ENCODE results near the gene REPS1.
A peak's percentile ranks its signal among the peaks of the same experiment; 100 is the strongest.
"Not testable (repeated sequence)": the region's sequence is repeated elsewhere in the genome, so short reads cannot be mapped to it uniquely, and the experiment has no call there.

The REPS1 gene, protein sequence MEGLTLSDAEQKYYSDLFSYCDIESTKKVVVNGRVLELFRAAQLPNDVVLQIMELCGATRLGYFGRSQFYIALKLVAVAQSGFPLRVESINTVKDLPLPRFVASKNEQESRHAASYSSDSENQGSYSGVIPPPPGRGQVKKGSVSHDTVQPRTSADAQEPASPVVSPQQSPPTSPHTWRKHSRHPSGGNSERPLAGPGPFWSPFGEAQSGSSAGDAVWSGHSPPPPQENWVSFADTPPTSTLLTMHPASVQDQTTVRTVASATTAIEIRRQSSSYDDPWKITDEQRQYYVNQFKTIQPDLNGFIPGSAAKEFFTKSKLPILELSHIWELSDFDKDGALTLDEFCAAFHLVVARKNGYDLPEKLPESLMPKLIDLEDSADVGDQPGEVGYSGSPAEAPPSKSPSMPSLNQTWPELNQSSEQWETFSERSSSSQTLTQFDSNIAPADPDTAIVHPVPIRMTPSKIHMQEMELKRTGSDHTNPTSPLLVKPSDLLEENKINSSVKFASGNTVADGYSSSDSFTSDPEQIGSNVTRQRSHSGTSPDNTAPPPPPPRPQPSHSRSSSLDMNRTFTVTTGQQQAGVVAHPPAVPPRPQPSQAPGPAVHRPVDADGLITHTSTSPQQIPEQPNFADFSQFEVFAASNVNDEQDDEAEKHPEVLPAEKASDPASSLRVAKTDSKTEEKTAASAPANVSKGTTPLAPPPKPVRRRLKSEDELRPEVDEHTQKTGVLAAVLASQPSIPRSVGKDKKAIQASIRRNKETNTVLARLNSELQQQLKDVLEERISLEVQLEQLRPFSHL

GRCh38 chr6:138987643-138988468 lies at the start of gene REPS1:
Gene REPS1 (minus strand): TSS chr6:138988253. CDS start chr6:138987682, 571 bp downstream.
- peak; percentile 68 for DNase-seq

GRCh38 chr6:139037490-139037889 lies 49.4 kb upstream of the REPS1 start:
- no peak for DNase-seq

- DNase-seq: no peak
Observed at GRCh38 chr6:139030228-139030963, 42.3 kb upstream of the REPS1 start.

GRCh38 chr6:139029470-139030227 lies 41.6 kb upstream of the REPS1 start:
- DNase-seq: peak; percentile 11

DNA sequence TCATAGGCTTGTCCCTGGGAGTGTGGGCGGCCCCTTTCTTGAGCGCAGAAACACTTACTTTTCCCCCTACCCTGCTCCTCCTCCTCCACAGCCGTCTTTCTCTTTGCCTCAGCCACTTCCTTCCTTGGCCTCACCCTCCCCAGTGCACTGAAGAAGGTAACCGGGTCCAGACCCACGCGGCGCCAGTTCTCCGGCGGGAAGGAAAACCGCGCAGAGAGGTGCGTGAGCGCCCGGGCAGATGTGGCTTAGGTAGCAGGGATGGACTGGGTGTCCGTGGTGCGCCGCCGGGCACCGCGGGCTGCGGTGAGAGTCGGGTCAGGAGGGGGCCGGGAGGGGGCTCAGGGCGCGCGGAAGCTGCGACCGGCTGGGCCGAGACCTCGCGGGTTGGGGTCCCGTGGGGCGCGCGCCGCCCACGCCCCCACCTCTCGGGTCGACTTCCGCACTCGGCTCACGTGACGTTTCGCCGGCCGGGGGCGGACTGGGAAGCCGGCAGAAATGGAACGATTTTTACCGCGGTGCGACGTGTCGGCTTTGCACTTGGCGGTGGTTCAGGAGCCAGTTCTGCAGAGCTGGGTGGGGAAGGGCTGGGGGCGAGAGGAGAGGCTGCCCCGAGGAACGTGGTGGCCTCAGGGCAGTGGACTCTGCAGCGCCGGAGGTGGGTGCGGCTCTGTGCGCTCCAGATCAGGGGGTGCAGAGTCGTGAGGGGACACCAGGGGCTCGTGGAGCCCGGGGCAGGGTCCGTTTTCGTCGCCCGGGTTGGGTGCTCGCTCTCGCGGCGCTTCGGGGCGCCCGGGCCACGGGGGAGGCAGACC lies 40.8 kb upstream of the REPS1 start, which contains the start of gene ABRACL:
TSS of gene ABRACL (plus strand) at position 88 of the 812 bp plus-strand sequence. CDS start 5,416 bp downstream, outside the sequence.
- peak; percentile 8 for DNase-seq

- DNase-seq: peak; percentile 48
Observed at GRCh38 chr6:139028215-139028657, 40.2 kb upstream of the REPS1 start.

- DNase-seq: peak; percentile 24
Observed at GRCh38 chr6:139027620-139028182, 39.6 kb upstream of the REPS1 start.

DNA sequence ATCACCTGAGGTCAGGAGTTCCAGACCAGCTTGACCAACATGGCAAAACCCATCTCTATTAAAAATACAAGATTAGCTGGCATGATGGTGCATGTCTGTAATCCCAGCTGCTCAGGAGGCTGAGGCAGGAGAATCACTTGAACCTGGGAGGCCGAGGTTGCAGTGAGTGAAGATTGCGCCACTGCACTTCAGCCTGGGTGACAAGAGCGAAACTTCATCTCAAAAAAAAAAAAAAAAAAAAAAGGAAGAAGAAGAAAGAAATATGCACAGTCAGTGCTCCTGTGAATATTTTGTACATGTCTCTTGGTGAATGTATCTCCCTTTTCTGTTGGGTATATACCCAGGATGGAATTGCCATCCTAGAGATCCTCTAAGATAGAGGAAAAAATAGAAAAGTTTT lies 37.4 kb upstream of the REPS1 start:
- not testable (repeated sequence) for DNase-seq

DNA sequence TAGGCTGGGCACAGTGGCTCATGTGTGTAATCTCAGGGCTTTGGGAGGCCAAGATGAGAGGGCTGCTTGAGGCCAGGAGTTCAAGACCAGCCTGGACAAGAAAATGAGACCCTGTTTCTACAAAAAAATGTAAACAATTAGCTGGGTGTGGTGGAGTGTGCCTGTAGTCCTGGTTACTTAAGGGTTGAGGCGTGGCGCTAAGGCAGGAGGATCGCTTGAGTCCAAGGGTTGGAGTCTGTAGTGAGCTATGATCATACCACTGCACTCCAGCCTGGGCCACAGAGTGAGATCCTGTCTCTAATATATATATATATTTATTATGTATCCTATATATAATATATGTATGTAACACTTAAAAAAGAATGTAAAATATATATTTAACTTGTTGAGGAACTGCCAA lies 32.6 kb upstream of the REPS1 start:
- no peak for DNase-seq

GRCh38 chr6:139019722-139020121 lies 31.7 kb upstream of the REPS1 start:
- no peak for DNase-seq

DNA sequence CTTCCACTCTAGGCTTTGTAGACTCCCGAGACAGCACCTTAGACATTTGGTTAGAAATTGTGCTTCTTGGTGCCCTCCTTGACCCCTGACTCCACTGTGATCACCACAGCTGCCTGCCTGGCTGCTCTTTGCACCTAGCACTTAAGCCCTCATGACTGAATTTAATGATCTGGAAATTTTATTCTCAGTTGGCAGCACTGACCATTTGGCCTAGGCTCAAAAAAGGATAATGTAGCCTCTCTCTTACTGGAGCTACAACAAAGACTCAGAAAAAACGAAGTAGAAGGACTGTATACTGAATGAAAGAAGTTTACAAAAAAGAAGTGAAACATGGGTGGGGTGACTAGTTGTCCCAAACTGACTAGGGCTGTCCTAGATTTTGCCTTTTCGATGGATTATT lies 29.2 kb upstream of the REPS1 start:
- no peak for DNase-seq

- DNase-seq: no peak
Observed at GRCh38 chr6:139016337-139017213, 28.5 kb upstream of the REPS1 start.

- DNase-seq: no peak
Observed at GRCh38 chr6:139014945-139015344, 26.9 kb upstream of the REPS1 start.

DNA sequence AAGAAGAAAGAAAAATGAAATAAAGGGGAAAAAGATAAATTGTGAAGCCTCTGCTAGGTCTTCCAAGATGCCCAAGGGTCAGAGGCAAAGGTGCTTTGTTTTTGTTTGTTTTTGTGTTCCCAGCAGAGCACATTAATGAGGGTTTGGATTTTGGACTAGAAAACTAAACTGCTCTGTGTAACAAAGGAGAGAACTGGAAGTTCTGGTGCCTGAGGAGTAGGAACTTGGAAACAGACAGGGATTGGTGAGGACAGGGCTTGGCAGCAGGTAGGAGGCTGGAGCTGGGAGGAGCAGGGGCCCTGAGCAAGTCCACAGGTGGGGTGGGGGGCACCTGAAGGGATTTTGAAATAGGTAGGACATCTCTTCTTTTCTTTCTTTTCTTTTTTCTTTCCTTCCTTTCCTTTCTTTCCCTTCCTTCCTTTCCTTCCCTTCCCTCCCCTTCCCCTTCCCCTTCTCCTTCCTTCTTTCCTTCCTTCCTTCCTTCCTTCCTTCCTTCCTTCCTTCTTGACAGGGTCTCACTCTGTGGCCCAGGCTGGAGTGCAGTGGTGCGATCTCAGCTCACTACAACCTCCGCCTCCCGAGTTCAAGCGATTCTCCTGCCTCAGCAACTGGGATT lies 25.2 kb upstream of the REPS1 start:
- DNase-seq: no peak

- DNase-seq: no peak
Observed at GRCh38 chr6:139011980-139012379, 23.9 kb upstream of the REPS1 start.

DNA sequence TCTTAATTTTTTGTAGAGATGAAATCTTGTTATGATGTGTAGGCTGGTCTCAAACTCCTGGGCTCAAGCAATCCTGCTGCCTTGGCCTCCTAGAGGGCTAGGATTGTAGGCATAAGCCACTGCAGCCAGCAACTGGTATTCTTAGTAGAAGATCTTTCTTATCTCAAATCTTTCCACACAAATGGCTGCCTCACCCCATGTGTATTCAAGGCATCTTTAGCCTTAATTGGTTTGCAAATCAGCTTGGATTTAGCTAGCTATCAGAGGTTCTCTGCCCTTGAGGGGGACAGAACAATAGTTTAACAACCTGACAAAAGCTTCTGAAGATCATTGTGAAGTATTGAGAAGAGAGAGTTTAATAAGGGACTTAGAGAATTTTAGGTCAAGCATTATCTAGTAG lies 22.6 kb upstream of the REPS1 start:
- DNase-seq: no peak

DNA sequence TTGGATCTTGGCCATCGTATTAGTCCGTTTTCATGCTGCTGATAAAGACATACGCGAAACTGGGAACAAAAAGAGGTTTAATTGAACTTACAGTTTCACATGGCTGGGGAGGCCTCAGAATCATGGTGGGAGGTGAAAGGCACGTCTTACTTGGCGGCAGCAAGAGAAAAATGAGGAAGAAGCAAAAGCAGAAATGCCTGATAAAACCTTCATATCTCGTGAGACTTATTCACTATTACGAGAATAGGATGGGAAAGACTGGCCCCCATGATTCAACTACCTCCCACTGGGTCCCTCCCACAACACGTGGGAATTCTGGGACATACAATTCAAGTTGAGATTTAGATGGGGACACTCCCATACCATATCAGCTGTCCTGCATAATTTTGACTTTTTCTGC lies 20.1 kb upstream of the REPS1 start:
- DNase-seq: no peak

GRCh38 chr6:139007428-139007827 lies 19.4 kb upstream of the REPS1 start:
- no peak for DNase-seq

DNA sequence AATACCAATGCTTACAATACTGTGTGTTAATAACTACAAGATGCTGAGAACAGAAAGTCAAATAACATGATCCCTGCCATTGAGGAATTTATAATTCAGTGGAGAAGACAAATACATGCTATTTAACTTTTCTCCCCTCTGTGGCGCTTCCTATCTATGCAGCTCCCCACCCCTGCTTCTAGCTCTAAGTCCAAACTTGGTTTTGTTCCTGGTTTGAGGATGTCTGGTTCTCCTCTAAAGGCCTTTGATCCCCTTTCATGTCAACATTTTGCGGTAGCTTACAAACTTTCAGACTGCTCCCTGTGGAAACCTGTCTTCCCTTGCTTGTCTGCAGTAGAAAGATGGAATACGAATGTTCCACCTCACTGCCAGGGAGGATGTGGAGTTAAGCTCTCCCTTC lies 18.4 kb upstream of the REPS1 start:
- no peak for DNase-seq
